Trophoblast cell (in vitro differentiated cells and primary cell): ENCODE data around the gene SERHL2.

Experiments
- DNase-seq, 2 donors: peaks; one replicate each; pipeline ENCODE4 v3.0.0-alpha.2; 2016
- H2AFZ ChIP-seq: 2 replicates; pipeline ENCODE4 v1.6.1; 2013; ENCODE audit warnings: low read length, moderate library complexity, mild to moderate bottlenecking; ENCODE audit not compliant: insufficient read depth, poor library complexity
- H2AK5ac ChIP-seq: 2 replicates; pipeline ENCODE4 v1.6.1; 2013; ENCODE audit warnings: mild to moderate bottlenecking, low read length
- H2BK120ac ChIP-seq: 2 replicates; pipeline ENCODE4 v1.6.1; 2013; ENCODE audit warnings: low read length, mild to moderate bottlenecking, moderate library complexity; ENCODE audit not compliant: insufficient read depth, poor library complexity
- H2BK12ac ChIP-seq: 2 replicates; pipeline ENCODE4 v1.6.1; 2013; ENCODE audit warnings: mild to moderate bottlenecking, low read length, moderate library complexity
- H2BK5ac ChIP-seq: 2 replicates; pipeline ENCODE4 v1.6.1; 2013; ENCODE audit warnings: low read length, low read depth, moderate library complexity, mild to moderate bottlenecking; ENCODE audit not compliant: poor library complexity
- H3K14ac ChIP-seq: 2 replicates; pipeline ENCODE4 v1.6.1; 2013; ENCODE audit warnings: mild to moderate bottlenecking, low read length
- H3K18ac ChIP-seq: 2 replicates; pipeline ENCODE4 v1.6.1; 2013; ENCODE audit warnings: mild to moderate bottlenecking, low read length
- H3K23ac ChIP-seq: 2 replicates; pipeline ENCODE4 v1.6.1; 2013; ENCODE audit warnings: low read length
- H3K27ac ChIP-seq: 2 replicates; pipeline ENCODE4 v1.5.1; 2013; ENCODE audit warnings: low read depth, mild to moderate bottlenecking, inconsistent platforms, low read length, moderate library complexity
- H3K27me3 ChIP-seq: 2 replicates; pipeline ENCODE4 v1.6.1; 2013; ENCODE audit warnings: inconsistent platforms, mild to moderate bottlenecking, low read length, moderate library complexity; ENCODE audit not compliant: insufficient read depth
- H3K36me3 ChIP-seq, 2 experiments: 1 replicate in 1 of 2; 2 replicates in 1 of 2; pipeline ENCODE4 v1.6.1; 2013; ENCODE audit warnings: low read length in 2 of 2, mild to moderate bottlenecking in 2 of 2, moderate library complexity in 1 of 2; ENCODE audit not compliant: insufficient read depth in 2 of 2, control insufficient read depth in 1 of 2
- H3K4ac ChIP-seq: 2 replicates; pipeline ENCODE4 v1.6.1; 2013; ENCODE audit warnings: low read depth, mild to moderate bottlenecking, low read length, moderate library complexity
- H3K4me1 ChIP-seq, 2 experiments: 1 replicate in 1 of 2; 2 replicates in 1 of 2; pipeline ENCODE4 v1.6.1; 2013; ENCODE audit warnings: low read length in 2 of 2, mild to moderate bottlenecking in 2 of 2, moderate library complexity in 1 of 2; ENCODE audit not compliant: insufficient read depth in 2 of 2, control insufficient read depth in 1 of 2
- H3K4me2 ChIP-seq: 2 replicates; pipeline ENCODE4 v1.6.1; 2013; ENCODE audit warnings: inconsistent platforms, mild to moderate bottlenecking, low read length, moderate library complexity
- H3K4me3 ChIP-seq: 2 replicates; pipeline ENCODE4 v1.5.1; 2013; ENCODE audit warnings: mild to moderate bottlenecking, low read depth, low read length, inconsistent platforms
- H3K79me1 ChIP-seq: one replicate; pipeline ENCODE4 v1.6.1; 2013; ENCODE audit warnings: low read length
- H3K79me2 ChIP-seq: 2 replicates; pipeline ENCODE4 v1.6.1; 2013; ENCODE audit warnings: low read length, mild to moderate bottlenecking; ENCODE audit not compliant: control insufficient read depth, insufficient read depth, poor library complexity
- H3K9ac ChIP-seq: 2 replicates; pipeline ENCODE4 v1.6.1; 2013; ENCODE audit warnings: mild to moderate bottlenecking, low read length
- H3K9me3 ChIP-seq: 2 replicates; pipeline ENCODE4 v1.6.1; 2013; ENCODE audit warnings: low read depth, mild to moderate bottlenecking, control low read depth, inconsistent platforms, low read length; ENCODE audit not compliant: insufficient read depth
- H4K12ac ChIP-seq: 2 replicates; pipeline ENCODE4 v1.6.1; 2013; ENCODE audit warnings: low read depth, mild to moderate bottlenecking, low read length, moderate library complexity
- H4K8ac ChIP-seq: 2 replicates; pipeline ENCODE4 v1.6.1; 2013; ENCODE audit warnings: low read depth, mild to moderate bottlenecking, low read length, moderate library complexity
- H4K91ac ChIP-seq: one replicate; pipeline ENCODE4 v1.6.1; 2013; ENCODE audit warnings: low read depth, mild to moderate bottlenecking, low read length, moderate library complexity
- WGBS: extraction: QIAGEN DNeasy Blood & Tissue Kit; methylation state at CpG from one replicate; pipeline ENCODE4 v1.1.7; 2013; ENCODE audit warnings: missing lambda C conversion rate; ENCODE audit not compliant: insufficient read length, insufficient coverage; ENCODE audit errors: extremely low coverage; 5-methylcytosine and 5-hydroxymethylcytosine counted together

Gene SERHL2

DNA sequence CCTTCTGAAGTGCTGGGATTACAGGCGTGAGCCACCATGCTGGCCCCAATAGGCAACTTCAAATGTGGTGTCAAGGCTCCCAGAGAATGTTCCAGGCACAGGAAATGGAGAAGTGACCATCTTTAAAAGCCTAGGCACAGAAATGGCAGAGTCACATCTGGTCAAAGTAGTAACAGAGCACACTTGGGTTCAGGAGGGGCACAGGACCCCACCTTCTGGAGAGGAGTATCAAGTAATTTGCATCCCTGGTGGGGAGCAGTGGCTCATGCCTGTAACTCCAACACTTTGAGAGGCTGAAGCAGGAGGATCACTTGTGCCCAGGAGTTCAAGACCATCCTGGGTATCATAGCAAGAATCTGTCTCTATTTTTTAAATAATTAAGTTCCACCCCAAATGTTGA is 29.2 kb downstream of the SERHL2 start:
- H4K12ac ChIP-seq = no peak overlapping the region
- peaks cover 48 to 55% of the 10 kb centered on the region in 2 experiments for H3K36me3 ChIP-seq
- no peak overlapping the region for H3K4me3 ChIP-seq
- H3K9ac ChIP-seq = no peak overlapping the region
- no peak overlapping the region for H3K14ac ChIP-seq
- H3K4ac ChIP-seq = no peak overlapping the region
- no peak overlapping the region for H2BK120ac ChIP-seq
- H3K79me1 ChIP-seq = peaks cover 4% of the 10 kb centered on the region
- H3K9me3 ChIP-seq = no peaks in the 10 kb centered on the region
- H3K23ac ChIP-seq = no peak overlapping the region
- peaks cover 3% of the 10 kb centered on the region for H3K79me2 ChIP-seq
- H2AK5ac ChIP-seq = no peak overlapping the region
- no peak overlapping the region for H2AFZ ChIP-seq
- H3K27me3 ChIP-seq = no peaks in the 10 kb centered on the region
- H4K8ac ChIP-seq = no peak overlapping the region
- H2BK5ac ChIP-seq = no peak overlapping the region
- no peak overlapping the region for H2BK12ac ChIP-seq
- no peak overlapping the region for H3K27ac ChIP-seq
- peaks cover 0 to 6% of the 10 kb centered on the region in 2 experiments for H3K4me1 ChIP-seq
- no peak for DNase-seq
- no peak overlapping the region for H4K91ac ChIP-seq
- WGBS = no CpG with 5 or more reads among the region's 1 CpG
- no peak overlapping the region for H3K4me2 ChIP-seq
- no peak overlapping the region for H3K18ac ChIP-seq

DNA sequence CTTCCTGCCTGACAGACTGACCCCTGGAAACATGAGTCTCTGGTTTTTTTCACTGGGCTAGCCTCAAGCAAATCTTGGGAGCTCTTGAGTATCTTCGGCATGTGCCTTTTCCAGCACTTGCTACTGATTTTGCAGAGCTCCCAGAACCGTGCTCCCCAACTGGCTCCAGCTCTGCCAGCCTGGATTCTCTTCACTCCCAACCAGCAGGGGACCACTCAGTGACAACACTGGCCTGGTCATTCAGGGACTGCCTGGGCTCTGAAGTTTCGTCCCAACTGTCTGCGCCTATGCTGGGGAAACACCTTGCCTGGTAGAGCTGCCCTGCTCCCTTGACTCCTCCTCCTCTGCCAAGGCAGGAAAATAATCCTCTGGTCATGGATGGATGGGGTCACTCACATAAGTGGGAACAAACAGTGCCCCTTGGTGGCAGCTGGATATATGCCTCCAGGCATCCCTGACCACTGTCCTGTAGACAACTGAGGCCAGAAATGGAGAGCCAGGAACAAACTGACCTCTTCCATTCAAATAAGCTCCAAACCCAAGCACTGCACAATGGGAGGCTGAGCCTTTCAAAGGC is 30.7 kb downstream of the SERHL2 start:
- Histone ChIP-seq H2AFZ (no peak overlapping the region), H3K79me2 (peaks cover 3% of the 10 kb centered on the region), H2BK120ac (no peak overlapping the region), H4K91ac (no peak overlapping the region), H3K36me3 (peaks cover 44 to 50% of the 10 kb centered on the region in 2 experiments), H3K9me3 (no peaks in the 10 kb centered on the region), H2BK12ac (no peak overlapping the region), H2BK5ac (no peak overlapping the region), H3K27ac (no peak overlapping the region), H3K79me1 (peaks cover 4% of the 10 kb centered on the region), H3K27me3 (no peaks in the 10 kb centered on the region), H3K4me3 (no peak overlapping the region), H3K23ac (no peak overlapping the region), H4K12ac (no peak overlapping the region), H4K8ac (no peak overlapping the region), H3K18ac (no peak overlapping the region), H2AK5ac (no peak overlapping the region), H3K4ac (no peak overlapping the region), H3K4me1 (peaks cover 0 to 6% of the 10 kb centered on the region in 2 experiments), H3K4me2 (no peak overlapping the region), H3K14ac (no peak overlapping the region), H3K9ac (no peak overlapping the region)
- no CpG with 5 or more reads among the region's 4 CpGs for WGBS
- no peak for DNase-seq

DNA sequence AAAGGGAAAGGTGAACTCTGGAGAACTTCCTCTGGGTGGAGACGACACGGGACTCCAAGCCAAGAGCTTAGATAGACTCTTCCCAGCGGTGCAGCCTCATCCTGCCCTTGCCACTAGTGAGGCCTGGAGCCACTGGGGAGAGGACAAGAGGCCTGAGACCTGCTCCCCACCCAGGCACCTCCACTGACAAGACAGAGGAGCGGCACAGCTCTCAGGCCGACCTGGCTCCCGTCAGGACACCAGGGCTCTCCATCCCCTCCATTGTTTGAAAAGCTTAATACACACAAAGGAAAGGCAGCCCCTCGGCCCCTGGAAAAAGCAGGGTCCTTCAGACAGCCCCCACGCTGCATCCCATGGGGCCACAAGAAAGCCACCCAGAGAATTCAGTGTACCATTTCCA is 31.3 kb downstream of the SERHL2 start:
- Histone ChIP-seq H3K18ac (no peak overlapping the region), H3K4me1 (peaks cover 0 to 6% of the 10 kb centered on the region in 2 experiments), H3K27me3 (no peaks in the 10 kb centered on the region), H3K79me1 (peaks cover 4% of the 10 kb centered on the region), H2BK5ac (no peak overlapping the region), H2AK5ac (no peak overlapping the region), H3K4ac (no peak overlapping the region), H2BK12ac (no peak overlapping the region), H3K9ac (no peak overlapping the region), H3K27ac (no peak overlapping the region), H4K12ac (no peak overlapping the region), H4K8ac (no peak overlapping the region), H4K91ac (no peak overlapping the region), H3K79me2 (peaks cover 3% of the 10 kb centered on the region), H2BK120ac (no peak overlapping the region), H2AFZ (no peak overlapping the region), H3K4me3 (no peak overlapping the region), H3K23ac (no peak overlapping the region), H3K4me2 (no peak overlapping the region), H3K14ac (no peak overlapping the region), H3K9me3 (no peaks in the 10 kb centered on the region), H3K36me3 (peaks cover 45 to 47% of the 10 kb centered on the region in 2 experiments)
- DNase-seq = no peak
- no CpG with 5 or more reads among the region's 8 CpGs for WGBS

DNA sequence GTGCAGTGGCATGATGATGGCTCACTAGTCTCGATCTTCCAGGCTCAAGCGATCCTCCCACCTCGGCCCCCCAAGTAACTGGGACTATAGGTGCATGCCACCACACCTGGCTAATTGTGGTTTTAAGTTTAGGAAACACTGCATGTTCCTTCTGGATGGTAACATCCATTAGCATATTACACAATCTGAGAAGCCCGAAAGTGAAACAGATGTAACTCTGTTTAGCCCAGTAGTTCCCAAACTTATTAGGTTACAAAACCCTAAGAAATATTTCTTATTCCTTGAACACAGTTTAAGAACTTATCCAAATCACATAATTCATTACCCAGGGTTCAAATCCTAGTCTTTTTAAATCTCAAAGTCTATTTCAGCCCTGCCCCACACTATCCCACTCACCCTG is 32.6 kb downstream of the SERHL2 start:
- H3K14ac ChIP-seq = no peak overlapping the region
- no peak overlapping the region for H4K91ac ChIP-seq
- no peak overlapping the region for H3K23ac ChIP-seq
- H3K27ac ChIP-seq = no peak overlapping the region
- H2BK120ac ChIP-seq = no peak overlapping the region
- peaks cover 4% of the 10 kb centered on the region for H3K79me1 ChIP-seq
- H3K27me3 ChIP-seq = no peaks in the 10 kb centered on the region
- no peaks in the 10 kb centered on the region for H3K9me3 ChIP-seq
- no peak overlapping the region for H3K4me2 ChIP-seq
- H2BK12ac ChIP-seq = no peak overlapping the region
- H3K4ac ChIP-seq = no peak overlapping the region
- no peak overlapping the region for H2BK5ac ChIP-seq
- no peak overlapping the region for H4K12ac ChIP-seq
- no peak overlapping the region for H3K18ac ChIP-seq
- WGBS = no CpG with 5 or more reads among the region's 4 CpGs
- H3K79me2 ChIP-seq = peaks cover 3% of the 10 kb centered on the region
- H3K9ac ChIP-seq = no peak overlapping the region
- no peak overlapping the region for H4K8ac ChIP-seq
- no peak for DNase-seq
- H3K4me3 ChIP-seq = no peak overlapping the region
- peaks cover 47 to 51% of the 10 kb centered on the region in 2 experiments for H3K36me3 ChIP-seq
- H3K4me1 ChIP-seq = peaks cover 0 to 3% of the 10 kb centered on the region in 2 experiments
- no peak overlapping the region for H2AK5ac ChIP-seq
- H2AFZ ChIP-seq = no peak overlapping the region
